B cell (primary cell): Measurements from ENCODE around the gene LBH.

Experiments used
- EZH2 ChIP-seq: IDR thresholded peaks from 2 replicates; pipeline ENCODE4 v1.6.1; 2012; ENCODE audit warnings: borderline replicate concordance, low read depth, mild to moderate bottlenecking, moderate library complexity, low read length; ENCODE audit not compliant: insufficient read depth, poor library complexity, severe bottlenecking
- TF ChIP-seq, protein P1 (sequence below): fragments of 200-600 bp; IDR thresholded peaks from one replicate; pipeline ENCODE4 v1.8.0; 2022; ENCODE audit warnings: antibody characterized with exemption, mild to moderate bottlenecking

DNA sequence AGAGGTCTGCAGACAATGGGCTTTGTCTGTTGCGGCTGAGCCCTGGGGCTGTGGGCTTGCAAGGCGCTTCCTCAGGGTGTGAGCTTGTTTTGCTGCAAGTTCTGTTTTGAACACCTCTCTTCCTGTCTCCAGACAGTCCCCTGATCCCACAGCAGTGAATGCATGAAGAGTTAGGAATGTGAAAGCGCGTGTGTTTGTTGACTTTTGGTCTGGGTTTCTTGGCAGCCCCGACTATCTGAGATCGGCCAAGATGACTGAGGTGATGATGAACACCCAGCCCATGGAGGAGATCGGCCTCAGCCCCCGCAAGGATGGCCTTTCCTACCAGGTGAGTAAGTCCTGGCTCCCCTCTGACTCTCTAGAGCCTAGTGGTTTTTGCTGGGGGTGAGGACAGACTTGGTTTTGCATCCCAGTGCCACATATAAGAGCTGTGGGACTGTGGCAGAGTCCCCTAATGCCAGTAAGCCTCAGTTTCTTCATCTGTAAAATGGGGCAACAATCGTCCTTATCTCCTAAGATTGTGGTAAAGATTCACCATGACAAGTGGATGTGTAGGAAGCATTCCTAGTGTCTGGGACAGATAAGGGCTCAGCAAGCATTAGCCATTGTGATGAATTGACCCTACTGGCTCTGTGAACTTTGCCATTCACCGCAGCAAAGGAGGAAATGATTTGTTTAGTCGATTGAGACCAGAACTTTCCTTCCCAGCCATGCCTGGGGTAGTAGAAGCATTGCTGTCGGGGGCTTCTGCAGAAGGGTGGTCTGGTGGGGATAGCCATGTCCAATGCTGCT is 3.0 kb downstream of the LBH start:
- TF ChIP-seq, protein P1, sequence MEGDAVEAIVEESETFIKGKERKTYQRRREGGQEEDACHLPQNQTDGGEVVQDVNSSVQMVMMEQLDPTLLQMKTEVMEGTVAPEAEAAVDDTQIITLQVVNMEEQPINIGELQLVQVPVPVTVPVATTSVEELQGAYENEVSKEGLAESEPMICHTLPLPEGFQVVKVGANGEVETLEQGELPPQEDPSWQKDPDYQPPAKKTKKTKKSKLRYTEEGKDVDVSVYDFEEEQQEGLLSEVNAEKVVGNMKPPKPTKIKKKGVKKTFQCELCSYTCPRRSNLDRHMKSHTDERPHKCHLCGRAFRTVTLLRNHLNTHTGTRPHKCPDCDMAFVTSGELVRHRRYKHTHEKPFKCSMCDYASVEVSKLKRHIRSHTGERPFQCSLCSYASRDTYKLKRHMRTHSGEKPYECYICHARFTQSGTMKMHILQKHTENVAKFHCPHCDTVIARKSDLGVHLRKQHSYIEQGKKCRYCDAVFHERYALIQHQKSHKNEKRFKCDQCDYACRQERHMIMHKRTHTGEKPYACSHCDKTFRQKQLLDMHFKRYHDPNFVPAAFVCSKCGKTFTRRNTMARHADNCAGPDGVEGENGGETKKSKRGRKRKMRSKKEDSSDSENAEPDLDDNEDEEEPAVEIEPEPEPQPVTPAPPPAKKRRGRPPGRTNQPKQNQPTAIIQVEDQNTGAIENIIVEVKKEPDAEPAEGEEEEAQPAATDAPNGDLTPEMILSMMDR: no peak
- no peak for TF ChIP-seq EZH2
